Lung (tissue), 12 donors: ENCODE data around the gene COL13A1. TPM values are rescaled to one million over a fixed set of nuclear protein-coding genes. Genes with fewer than 3 reads are reported as not detected.

Experiments used
- ATAC-seq: fragments of 200-7000 bp; cut with Tn5 transposase; one replicate; pipeline ENCODE4 v1.9.1; 2020; ENCODE audit warnings: moderate number of reproducible peaks; ENCODE audit not compliant: insufficient read depth, low FRiP score
- DNase-seq, 3 donors: peaks; one replicate each; pipeline ENCODE4 v3.0.0-alpha.2; 2013 to 2017
- H3K27ac ChIP-seq, 2 donors: one replicate each; pipeline ENCODE4 v1.5.1; 2013; ENCODE audit warnings: mild to moderate bottlenecking in 2 of 2, moderate library complexity in 2 of 2, control low read depth in 1 of 2, inconsistent platforms in 1 of 2, low read depth in 1 of 2, low read length in 1 of 2
- H3K27me3 ChIP-seq, 3 donors: one replicate each; pipeline ENCODE4 v1.5.1; 2013; ENCODE audit warnings: low read length in 2 of 3; ENCODE audit not compliant: control insufficient read depth in 3 of 3, insufficient read depth in 3 of 3
- H3K36me3 ChIP-seq, 4 donors: one replicate each; pipeline ENCODE4 v1.5.1; 2013; ENCODE audit warnings: low read length in 4 of 4, mild to moderate bottlenecking in 1 of 4, moderate library complexity in 1 of 4; ENCODE audit not compliant: control insufficient read depth in 4 of 4, insufficient read depth in 4 of 4
- H3K4me1 ChIP-seq, 5 donors: one replicate each; pipeline ENCODE4 v1.5.1; 2013; ENCODE audit warnings: low read length in 5 of 5, mild to moderate bottlenecking in 2 of 5, moderate library complexity in 1 of 5; ENCODE audit not compliant: control insufficient read depth in 5 of 5, insufficient read depth in 5 of 5
- H3K4me3 ChIP-seq: one replicate; pipeline ENCODE4 v1.5.1; 2013; ENCODE audit warnings: mild to moderate bottlenecking, control low read depth, moderate library complexity
- H3K9ac ChIP-seq, 2 donors: one replicate each; pipeline ENCODE4 v1.5.1; 2013; ENCODE audit warnings: low read length in 2 of 2, control low read depth in 1 of 2; ENCODE audit not compliant: insufficient read depth in 1 of 2
- H3K9me3 ChIP-seq, 4 donors: one replicate each; pipeline ENCODE4 v1.5.1; 2013; ENCODE audit warnings: low read length in 3 of 4, mild to moderate bottlenecking in 1 of 4, moderate library complexity in 1 of 4; ENCODE audit not compliant: control insufficient read depth in 4 of 4, insufficient read depth in 3 of 4
- WGBS, 2 donors: extraction: QIAGEN DNeasy Blood & Tissue Kit; methylation state at CpG; one replicate each; pipeline ENCODE4 v1.1.7; 2013; 5-methylcytosine and 5-hydroxymethylcytosine counted together
- polyA plus RNA-seq, 2 donors: library from polyadenylated mRNA; stranded (reverse); fragments of 200-250 nt; gene quantifications; one replicate each; pipeline ENCODE4 v1.2.1, GENCODE V29; 2013
- total RNA-seq, 2 donors: library from RNA; depleted of rRNA in 1 of 2; stranded (reverse); fragments of >200 nt in 1 of 2; gene quantifications; one replicate each; pipeline ENCODE4 v1.2.1, GENCODE V29; 2014 to 2021
- TF ChIP-seq, protein P1 (sequence below): IDR thresholded peaks from 2 replicates; pipeline ENCODE4 v1.5.1; 2012; ENCODE audit warnings: mild to moderate bottlenecking; ENCODE audit errors: control extremely low read depth, extremely low read depth
- donor health status: control.
- donor health status: control.
- donor health status: Bipolar disorder and iron deficiency.
- donor health status: healthy.
- donor health status: DM: yes; HTN: yes; CAD: no.

COL13A1 gene
- total and polyA plus RNA-seq, 4 donors, result 2.7 to 42.1 (median 5.6) TPM

DNA sequence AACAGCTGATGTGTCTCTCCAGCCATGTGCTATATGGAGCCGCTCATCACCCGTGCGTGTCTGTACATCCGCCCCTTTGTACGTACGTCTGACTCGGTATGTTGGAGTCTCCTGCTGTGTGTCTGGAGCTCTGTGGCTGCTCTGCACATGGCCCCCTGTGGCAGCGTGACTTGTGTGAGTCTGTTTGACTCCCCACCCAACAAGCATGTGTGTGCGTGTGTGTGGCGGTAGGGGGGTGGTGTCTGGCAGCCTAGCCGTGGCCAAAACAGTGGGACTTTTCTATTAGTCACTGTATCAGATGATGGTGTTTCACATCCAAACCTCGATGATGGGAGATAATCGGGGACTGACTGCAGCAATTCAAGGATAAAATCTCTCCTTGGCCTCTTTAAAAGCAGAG is 94.1 kb downstream of the COL13A1 start:
- TF ChIP-seq, protein P1, sequence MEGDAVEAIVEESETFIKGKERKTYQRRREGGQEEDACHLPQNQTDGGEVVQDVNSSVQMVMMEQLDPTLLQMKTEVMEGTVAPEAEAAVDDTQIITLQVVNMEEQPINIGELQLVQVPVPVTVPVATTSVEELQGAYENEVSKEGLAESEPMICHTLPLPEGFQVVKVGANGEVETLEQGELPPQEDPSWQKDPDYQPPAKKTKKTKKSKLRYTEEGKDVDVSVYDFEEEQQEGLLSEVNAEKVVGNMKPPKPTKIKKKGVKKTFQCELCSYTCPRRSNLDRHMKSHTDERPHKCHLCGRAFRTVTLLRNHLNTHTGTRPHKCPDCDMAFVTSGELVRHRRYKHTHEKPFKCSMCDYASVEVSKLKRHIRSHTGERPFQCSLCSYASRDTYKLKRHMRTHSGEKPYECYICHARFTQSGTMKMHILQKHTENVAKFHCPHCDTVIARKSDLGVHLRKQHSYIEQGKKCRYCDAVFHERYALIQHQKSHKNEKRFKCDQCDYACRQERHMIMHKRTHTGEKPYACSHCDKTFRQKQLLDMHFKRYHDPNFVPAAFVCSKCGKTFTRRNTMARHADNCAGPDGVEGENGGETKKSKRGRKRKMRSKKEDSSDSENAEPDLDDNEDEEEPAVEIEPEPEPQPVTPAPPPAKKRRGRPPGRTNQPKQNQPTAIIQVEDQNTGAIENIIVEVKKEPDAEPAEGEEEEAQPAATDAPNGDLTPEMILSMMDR, result no peak
- Histone ChIP-seq H3K9me3 (no peaks in the 10 kb centered on the region), H3K4me1 (peaks cover 0 to 8% (median 2%) of the 10 kb centered on the region in 5 donors), H3K4me3 (no peak overlapping the region), H3K36me3 (peaks cover 0 to 15% (median 2%) of the 10 kb centered on the region in 4 donors), H3K27me3 (no peaks in the 10 kb centered on the region), H3K9ac (no peak overlapping the region), H3K27ac (no peak overlapping the region)
- no peak for DNase-seq
- no peak for ATAC-seq
- 80 to 91% methylated on average over 13 of the region's 13 CpGs for WGBS, 2 donors

GRCh38 chr10:69896606-69897231 is 95.0 kb downstream of the COL13A1 start:
- ATAC-seq, result no peak
- TF ChIP-seq, protein P1, result no peak
- DNase-seq, result no peak
- Histone ChIP-seq H3K9ac (no peak overlapping the region), H3K27me3 (no peaks in the 10 kb centered on the region), H3K36me3 (peaks cover 0 to 15% (median under 1%) of the 10 kb centered on the region in 4 donors), H3K4me3 (no peak overlapping the region), H3K27ac (no peak overlapping the region), H3K9me3 (no peaks in the 10 kb centered on the region), H3K4me1 (peaks cover 0 to 12% (median 2%) of the 10 kb centered on the region in 5 donors)
- 66 to 81% methylated on average over 12 of the region's 12 CpGs for WGBS, 2 donors

GRCh38 chr10:69897432-69897831 is 95.7 kb downstream of the COL13A1 start:
- no peak overlapping the region for H3K4me3 ChIP-seq
- WGBS, 2 donors, result 93 to 95% methylated on average over 9 of the region's 9 CpGs
- no peaks in the 10 kb centered on the region for H3K9me3 ChIP-seq
- H3K27me3 ChIP-seq, result no peaks in the 10 kb centered on the region
- TF ChIP-seq, protein P1, result no peak
- peaks cover 0 to 17% (median 5%) of the 10 kb centered on the region in 5 donors for H3K4me1 ChIP-seq
- DNase-seq, result no peak
- no peak for ATAC-seq
- no peak overlapping the region for H3K9ac ChIP-seq
- peaks cover 0 to 15% (median under 1%) of the 10 kb centered on the region in 4 donors for H3K36me3 ChIP-seq
- no peak overlapping the region for H3K27ac ChIP-seq

DNA sequence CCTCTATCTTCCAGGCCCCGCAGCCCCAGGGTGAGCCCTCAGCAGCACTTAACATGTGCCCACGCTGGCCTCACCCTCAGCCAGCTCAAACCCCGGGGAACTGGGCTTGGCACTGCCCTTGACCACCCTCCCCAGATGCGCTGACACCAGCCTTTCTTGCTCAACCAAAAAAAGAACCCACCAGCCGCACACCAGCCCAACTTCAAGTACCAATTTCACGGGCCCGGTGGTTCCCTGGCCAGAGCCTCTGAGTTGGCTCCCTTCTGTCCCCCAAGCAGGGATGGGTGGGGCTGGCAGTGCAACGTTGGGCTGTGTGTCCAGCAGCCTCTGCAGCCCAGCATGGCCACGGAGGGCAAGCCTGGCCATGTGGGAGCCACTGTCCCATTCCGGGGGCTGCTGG is 96.3 kb downstream of the COL13A1 start:
- ATAC-seq, result no peak
- WGBS, 2 donors, result 87 to 92% methylated on average over 10 of the region's 10 CpGs
- DNase-seq, result no peak

More for the DNA sequence above, 96.3 kb downstream of the COL13A1 start:
- no peak overlapping the region for H3K27ac ChIP-seq
- H3K4me3 ChIP-seq, result no peak overlapping the region
- TF ChIP-seq, protein P1, result no peak
- no peak overlapping the region for H3K9ac ChIP-seq
- no peaks in the 10 kb centered on the region for H3K27me3 ChIP-seq
- H3K36me3 ChIP-seq, result peaks cover 0 to 15% (median under 1%) of the 10 kb centered on the region in 4 donors
- no peaks in the 10 kb centered on the region for H3K9me3 ChIP-seq
- H3K4me1 ChIP-seq, result peaks cover 0 to 17% (median 6%) of the 10 kb centered on the region in 5 donors
